ENCODE data around the gene OGDH.

- TF ChIP-seq POLR2AphosphoS5 (IDR thresholded peaks at IDR 0.05; ENCODE audit: borderline replicate concordance, low read depth, low read length) (no peak), EZH2 (IDR thresholded peaks at IDR 0.05) (no peak), FOXP2 (optimal IDR thresholded peaks at IDR 0.05; ENCODE audit: control extremely low read depth, extremely low read length, insufficient read depth) (no peak)
These were observed 66.9 kb downstream of the OGDH start for GRCh38 chr7:44673324-44673723.
